Astrocyte (in vitro differentiated cells and primary cell): ENCODE results near the gene ESPNL.

ENCODE experiments used
- CTCF ChIP-seq: IDR thresholded peaks from 2 replicates; pipeline ENCODE4 v1.5.1; 2011; ENCODE audit warnings: low read depth, mild to moderate bottlenecking, inconsistent platforms, low read length, moderate library complexity; ENCODE audit not compliant: insufficient read depth
- EZH2 ChIP-seq: IDR thresholded peaks from 2 replicates; pipeline ENCODE4 v1.6.1; 2012; ENCODE audit warnings: mild to moderate bottlenecking, low read length, inconsistent platforms; ENCODE audit not compliant: insufficient read depth

- TF ChIP-seq CTCF (no peak), EZH2 (no peak)
Observed at GRCh38 chr2:238145851-238146250, 45.7 kb downstream of the ESPNL start.
